Lung (tissue), 16 donors: ENCODE data around the gene ZNF345. TPM values are rescaled to one million over a fixed set of nuclear protein-coding genes. Genes with fewer than 3 reads are reported as not detected.

Experiments used
- ATAC-seq: fragments of 200-7000 bp; cut with Tn5 transposase; one replicate; pipeline ENCODE4 v1.9.1; 2020; ENCODE audit warnings: moderate number of reproducible peaks; ENCODE audit not compliant: insufficient read depth, low FRiP score
- DNase-seq, 3 donors: peaks; one replicate each; pipeline ENCODE4 v3.0.0-alpha.2; 2013 to 2017
- H3K27ac ChIP-seq, 2 donors: one replicate each; pipeline ENCODE4 v1.5.1; 2013; ENCODE audit warnings: mild to moderate bottlenecking in 2 of 2, moderate library complexity in 2 of 2, control low read depth in 1 of 2, inconsistent platforms in 1 of 2, low read depth in 1 of 2, low read length in 1 of 2
- H3K27me3 ChIP-seq, 3 donors: one replicate each; pipeline ENCODE4 v1.5.1; 2013; ENCODE audit warnings: low read length in 2 of 3; ENCODE audit not compliant: control insufficient read depth in 3 of 3, insufficient read depth in 3 of 3
- H3K36me3 ChIP-seq, 4 donors: one replicate each; pipeline ENCODE4 v1.5.1; 2013; ENCODE audit warnings: low read length in 4 of 4, mild to moderate bottlenecking in 1 of 4, moderate library complexity in 1 of 4; ENCODE audit not compliant: control insufficient read depth in 4 of 4, insufficient read depth in 4 of 4
- H3K4me1 ChIP-seq, 5 donors: one replicate each; pipeline ENCODE4 v1.5.1; 2013; ENCODE audit warnings: low read length in 5 of 5, mild to moderate bottlenecking in 2 of 5, moderate library complexity in 1 of 5; ENCODE audit not compliant: control insufficient read depth in 5 of 5, insufficient read depth in 5 of 5
- H3K4me3 ChIP-seq: one replicate; pipeline ENCODE4 v1.5.1; 2013; ENCODE audit warnings: mild to moderate bottlenecking, control low read depth, moderate library complexity
- H3K9ac ChIP-seq, 2 donors: one replicate each; pipeline ENCODE4 v1.5.1; 2013; ENCODE audit warnings: low read length in 2 of 2, control low read depth in 1 of 2; ENCODE audit not compliant: insufficient read depth in 1 of 2
- H3K9me3 ChIP-seq, 4 donors: one replicate each; pipeline ENCODE4 v1.5.1; 2013; ENCODE audit warnings: low read length in 3 of 4, mild to moderate bottlenecking in 1 of 4, moderate library complexity in 1 of 4; ENCODE audit not compliant: control insufficient read depth in 4 of 4, insufficient read depth in 3 of 4
- WGBS, 2 donors: extraction: QIAGEN DNeasy Blood & Tissue Kit; methylation state at CpG; one replicate each; pipeline ENCODE4 v1.1.7; 2013; 5-methylcytosine and 5-hydroxymethylcytosine counted together
- long read RNA-seq, 5 donors: transcript quantifications; one replicate each; lab custom pipeline, GENCODE V29; 2026
- polyA plus RNA-seq, 2 donors: library from polyadenylated mRNA; stranded (reverse); fragments of 200-250 nt; gene quantifications; one replicate each; pipeline ENCODE4 v1.2.1, GENCODE V29; 2013
- total RNA-seq, 2 donors: library from RNA; depleted of rRNA in 1 of 2; stranded (reverse); fragments of >200 nt in 1 of 2; gene quantifications; one replicate each; pipeline ENCODE4 v1.2.1, GENCODE V29; 2014 to 2021
- TF ChIP-seq, protein P1 (sequence below): IDR thresholded peaks from 2 replicates; pipeline ENCODE4 v1.5.1; 2012; ENCODE audit warnings: mild to moderate bottlenecking; ENCODE audit errors: control extremely low read depth, extremely low read depth
- donor health status: control.
- donor health status: control.
- donor health status: Bipolar disorder and iron deficiency.
- donor health status: healthy.
- donor health status: DM: yes; HTN: yes; CAD: no.

Gene ZNF345
- total RNA-seq (10 to 100 TPM in 1 of 2 donors, 1 to 10 TPM in 1; 3.8 to 22.5 TPM), polyA plus RNA-seq (1 to 10 TPM; 1.8 to 3.2 TPM)
- long read RNA-seq, donor 1, transcript ZNF345-202 (3 exons, 1,971 nt): major isoform, 5 of 7 reads
- long read RNA-seq, donor 1, partial matches to known transcripts: 0 of 7 reads
- long read RNA-seq, donor 1, other reads (novel, unspliced or antisense): 0 of 7 reads
- long read RNA-seq, donor 2, partial matches to known transcripts: 0 of 2 reads
- long read RNA-seq, donor 2, other reads (novel, unspliced or antisense): 0 of 2 reads
- long read RNA-seq, donor 3, partial matches to known transcripts: 0 of 3 reads
- long read RNA-seq, donor 3, other reads (novel, unspliced or antisense): 0 of 3 reads
- long read RNA-seq, donor 4, partial matches to known transcripts: 0 of 1 reads
- long read RNA-seq, donor 4, other reads (novel, unspliced or antisense): 0 of 1 reads
- long read RNA-seq, donor 5, partial matches to known transcripts: 0 of 4 reads
- long read RNA-seq, donor 5, other reads (novel, unspliced or antisense): 0 of 4 reads

GRCh38 chr19:36850559-36851442 is at the start of gene ZNF345:
Gene ZNF345 (plus strand): TSS chr19:36850876. CDS start chr19:36876831, 25,955 bp downstream.
- peak within 1 kb of the TSS; percentile 88 to 96 for H3K9ac ChIP-seq
- peak within 1 kb of the TSS; percentile 58 for H3K4me3 ChIP-seq
- TF ChIP-seq, protein P1, sequence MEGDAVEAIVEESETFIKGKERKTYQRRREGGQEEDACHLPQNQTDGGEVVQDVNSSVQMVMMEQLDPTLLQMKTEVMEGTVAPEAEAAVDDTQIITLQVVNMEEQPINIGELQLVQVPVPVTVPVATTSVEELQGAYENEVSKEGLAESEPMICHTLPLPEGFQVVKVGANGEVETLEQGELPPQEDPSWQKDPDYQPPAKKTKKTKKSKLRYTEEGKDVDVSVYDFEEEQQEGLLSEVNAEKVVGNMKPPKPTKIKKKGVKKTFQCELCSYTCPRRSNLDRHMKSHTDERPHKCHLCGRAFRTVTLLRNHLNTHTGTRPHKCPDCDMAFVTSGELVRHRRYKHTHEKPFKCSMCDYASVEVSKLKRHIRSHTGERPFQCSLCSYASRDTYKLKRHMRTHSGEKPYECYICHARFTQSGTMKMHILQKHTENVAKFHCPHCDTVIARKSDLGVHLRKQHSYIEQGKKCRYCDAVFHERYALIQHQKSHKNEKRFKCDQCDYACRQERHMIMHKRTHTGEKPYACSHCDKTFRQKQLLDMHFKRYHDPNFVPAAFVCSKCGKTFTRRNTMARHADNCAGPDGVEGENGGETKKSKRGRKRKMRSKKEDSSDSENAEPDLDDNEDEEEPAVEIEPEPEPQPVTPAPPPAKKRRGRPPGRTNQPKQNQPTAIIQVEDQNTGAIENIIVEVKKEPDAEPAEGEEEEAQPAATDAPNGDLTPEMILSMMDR: no peak
- H3K27me3 ChIP-seq: no peaks in the 10 kb centered on the region
- peak within 1 kb of the TSS; percentile 86 to 94 for H3K27ac ChIP-seq
- ATAC-seq (peak; percentile 95), DNase-seq (peak; percentile 95 to 99 (median 98))
- H3K9me3 ChIP-seq: peaks cover 0 to 8% (median 4%) of the 10 kb centered on the region in 4 donors
- peaks cover 0 to 6% (median 0%) of the 10 kb centered on the region in 5 donors for H3K4me1 ChIP-seq
- 0 to 1% methylated on average over 43 of the region's 43 CpGs for WGBS, 2 donors
- peaks cover 2 to 30% (median 13%) of the 10 kb centered on the region in 4 donors for H3K36me3 ChIP-seq

DNA sequence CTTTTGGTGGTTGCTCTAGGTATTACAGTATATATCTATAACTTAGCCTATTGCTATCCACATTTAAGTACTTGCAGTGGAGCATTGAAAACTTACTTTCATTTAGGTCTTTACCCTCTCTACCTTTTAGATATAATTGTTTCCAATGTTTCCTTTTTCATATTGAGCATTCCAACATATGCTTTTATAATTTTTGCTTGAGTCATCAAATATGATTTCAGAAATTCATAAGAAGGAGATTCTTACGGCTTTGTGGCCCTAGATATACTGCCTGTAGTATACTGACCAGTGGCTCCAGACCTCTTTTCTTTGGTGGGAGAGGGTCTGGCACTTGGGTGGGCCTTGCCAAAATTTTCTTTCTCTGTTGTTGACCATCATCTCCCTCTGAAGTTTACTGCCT is 45.3 kb upstream of the ZNF345 start:
- no peak for ATAC-seq
- WGBS, 2 donors: 97% methylated on average over 1 of the region's 1 CpG
- Histone ChIP-seq H3K36me3 (peaks cover 7 to 65% (median 32%) of the 10 kb centered on the region in 4 donors), H3K4me3 (no peak overlapping the region), H3K4me1 (no peaks in the 10 kb centered on the region), H3K9me3 (peaks cover 5 to 40% (median 18%) of the 10 kb centered on the region in 4 donors), H3K27me3 (no peaks in the 10 kb centered on the region), H3K9ac (no peak overlapping the region), H3K27ac (no peak overlapping the region)
- DNase-seq: no peak
- TF ChIP-seq, protein P1: no peak

- Histone ChIP-seq H3K27me3 (no peaks in the 10 kb centered on the region), H3K27ac (no peak overlapping the region), H3K9me3 (peaks cover 5 to 46% (median 18%) of the 10 kb centered on the region in 4 donors), H3K4me1 (no peaks in the 10 kb centered on the region), H3K4me3 (no peak overlapping the region), H3K36me3 (peaks cover 5 to 55% (median 28%) of the 10 kb centered on the region in 4 donors), H3K9ac (no peak overlapping the region)
- TF ChIP-seq, protein P1: no peak
- DNase-seq (no peak), ATAC-seq (no peak)
These were observed 43.6 kb upstream of the ZNF345 start for GRCh38 chr19:36807029-36807428.
